Effector memory CD8-positive, alpha-beta T cell (primary cell): ENCODE data around the gene OR51E1.

Experiments
- ATAC-seq: fragments of 150-1000 bp; cut with Tn5 transposase; replicated peaks from 2 replicates; pipeline ENCODE4 v1.10.0; 2021; ENCODE audit warnings: mild to moderate bottlenecking, moderate library complexity
- DNase-seq, 3 experiments: peaks; one replicate each; pipeline ENCODE4 v3.0.0; 2021
- H3K27ac Mint-ChIP-seq, 2 donors: one replicate each; pipeline ENCODE4 v1.8.0; 2022; ENCODE audit warnings: mild to moderate bottlenecking in 2 of 2, mixed read lengths in 2 of 2, moderate library complexity in 2 of 2
- H3K27me3 Mint-ChIP-seq, 2 donors: one replicate each; pipeline ENCODE4 v1.8.0; 2022; ENCODE audit warnings: mixed read lengths in 2 of 2
- H3K36me3 Mint-ChIP-seq: one replicate; pipeline ENCODE4 v1.8.0; 2022; ENCODE audit warnings: mild to moderate bottlenecking, moderate library complexity, mixed read lengths; ENCODE audit not compliant: insufficient read depth
- H3K4me1 Mint-ChIP-seq, 2 donors: one replicate each; pipeline ENCODE4 v1.8.0; 2022; ENCODE audit warnings: low read depth in 2 of 2, mixed read lengths in 2 of 2
- H3K4me3 Mint-ChIP-seq, 2 donors: one replicate each; pipeline ENCODE4 v1.8.0; 2022; ENCODE audit warnings: mild to moderate bottlenecking in 2 of 2, mixed read lengths in 2 of 2, moderate library complexity in 2 of 2
- H3K9me3 Mint-ChIP-seq, 2 donors: one replicate each; pipeline ENCODE4 v1.8.0; 2022; ENCODE audit warnings: mixed read lengths in 2 of 2
- total RNA-seq, 9 experiments: gene quantifications; one replicate each; lab custom pipeline; 2026; lab: John Stamatoyannopoulos, UW

The OR51E1 gene
- 0 to 0.21 (median 0) reads per million in 9 experiments for total RNA-seq

GRCh38 chr11:4643682-4644081, at the start of gene OR51E1:
OR51E1 (plus strand) TSS chr11:4643982; CDS start chr11:4652527, 8,545 bp downstream.
- no peak within 1 kb of the TSS for H3K27ac Mint-ChIP-seq
- H3K36me3 Mint-ChIP-seq, result no peaks in the 10 kb centered on the region
- peaks cover 35 to 45% of the 10 kb centered on the region in 2 donors for H3K27me3 Mint-ChIP-seq
- ATAC-seq, result no peak
- no peak for DNase-seq
- H3K4me1 Mint-ChIP-seq, result no peaks in the 10 kb centered on the region
- no peak within 1 kb of the TSS for H3K4me3 Mint-ChIP-seq
- no peaks in the 10 kb centered on the region for H3K9me3 Mint-ChIP-seq

GRCh38 chr11:4605057-4605456, 38.7 kb upstream of the OR51E1 start:
- no peak overlapping the region for H3K27ac Mint-ChIP-seq
- ATAC-seq, result no peak
- no peak for DNase-seq
- H3K4me1 Mint-ChIP-seq, result peaks cover 26 to 50% of the 10 kb centered on the region in 2 donors
- H3K27me3 Mint-ChIP-seq, result no peaks in the 10 kb centered on the region
- no peak overlapping the region for H3K4me3 Mint-ChIP-seq
- H3K36me3 Mint-ChIP-seq, result peaks cover 34% of the 10 kb centered on the region
- no peaks in the 10 kb centered on the region for H3K9me3 Mint-ChIP-seq

GRCh38 chr11:4606231-4607015, 37.4 kb upstream of the OR51E1 start:
- H3K4me1 Mint-ChIP-seq, result peaks cover 31 to 57% of the 10 kb centered on the region in 2 donors
- H3K27ac Mint-ChIP-seq, result peak overlapping the region; percentile 97
- H3K36me3 Mint-ChIP-seq, result peaks cover 30% of the 10 kb centered on the region
- H3K27me3 Mint-ChIP-seq, result no peaks in the 10 kb centered on the region
- no peaks in the 10 kb centered on the region for H3K9me3 Mint-ChIP-seq
- no peak for ATAC-seq
- peak overlapping the region; percentile 95 to 96 for H3K4me3 Mint-ChIP-seq
- DNase-seq, result no peak

GRCh38 chr11:4607096-4607495, 36.7 kb upstream of the OR51E1 start:
- Mint-ChIP-seq H3K4me1 (peaks cover 31 to 57% of the 10 kb centered on the region in 2 donors), H3K27ac (peak overlapping the region; percentile 97), H3K27me3 (no peaks in the 10 kb centered on the region), H3K9me3 (no peaks in the 10 kb centered on the region), H3K4me3 (peak overlapping the region; percentile 95 to 96), H3K36me3 (peaks cover 26% of the 10 kb centered on the region)
- ATAC-seq (no peak), DNase-seq (no peak)

GRCh38 chr11:4607781-4608666, 35.8 kb upstream of the OR51E1 start, which contains the start of gene TRIM68:
TRIM68 (minus strand) TSS chr11:4608231; CDS start chr11:4605504, 2,727 bp downstream.
- Mint-ChIP-seq H3K9me3 (no peaks in the 10 kb centered on the region), H3K4me1 (peaks cover 31 to 56% of the 10 kb centered on the region in 2 donors), H3K4me3 (peak within 1 kb of the TSS; percentile 95 to 96), H3K27ac (peak within 1 kb of the TSS; percentile 97), H3K27me3 (no peaks in the 10 kb centered on the region), H3K36me3 (peaks cover 25% of the 10 kb centered on the region)
- peak; percentile 99 for ATAC-seq
- peak; percentile 93 to 95 (median 93) for DNase-seq

- H3K4me3 Mint-ChIP-seq, result peak overlapping the region; percentile 95 to 96
- no peak for ATAC-seq
Measured at GRCh38 chr11:4610258-4610935, 33.4 kb upstream of the OR51E1 start.

GRCh38 chr11:4611986-4612385, 31.8 kb upstream of the OR51E1 start:
- H3K4me1 Mint-ChIP-seq, result peaks cover 26 to 32% of the 10 kb centered on the region in 2 donors
- no peaks in the 10 kb centered on the region for H3K9me3 Mint-ChIP-seq
- ATAC-seq, result no peak

More at GRCh38 chr11:4610258-4610935, 33.4 kb upstream of the OR51E1 start:
- H3K9me3 Mint-ChIP-seq, result no peaks in the 10 kb centered on the region
- DNase-seq, result peak in 2 of 3 experiments; percentile 8 to 22
- peaks cover 28 to 44% of the 10 kb centered on the region in 2 donors for H3K4me1 Mint-ChIP-seq
- peaks cover 0 to 4% of the 10 kb centered on the region in 2 donors for H3K27me3 Mint-ChIP-seq
- peak overlapping the region; percentile 97 for H3K27ac Mint-ChIP-seq
- H3K36me3 Mint-ChIP-seq, result peaks cover 17% of the 10 kb centered on the region

GRCh38 chr11:4615856-4616444, 27.8 kb upstream of the OR51E1 start:
- no peak for ATAC-seq
- H3K27me3 Mint-ChIP-seq, result peaks cover 20 to 32% of the 10 kb centered on the region in 2 donors

More at GRCh38 chr11:4611986-4612385, 31.8 kb upstream of the OR51E1 start:
- no peak overlapping the region for H3K27ac Mint-ChIP-seq
- H3K27me3 Mint-ChIP-seq, result peaks cover 6 to 18% of the 10 kb centered on the region in 2 donors
- no peak overlapping the region for H3K4me3 Mint-ChIP-seq
- DNase-seq, result no peak
- H3K36me3 Mint-ChIP-seq, result peaks cover 17% of the 10 kb centered on the region

GRCh38 chr11:4619514-4619913, 24.3 kb upstream of the OR51E1 start:
- no peaks in the 10 kb centered on the region for H3K9me3 Mint-ChIP-seq
- no peak overlapping the region for H3K27ac Mint-ChIP-seq
- ATAC-seq, result no peak
- DNase-seq, result no peak
- H3K4me3 Mint-ChIP-seq, result no peak overlapping the region
- no peaks in the 10 kb centered on the region for H3K36me3 Mint-ChIP-seq
- no peaks in the 10 kb centered on the region for H3K4me1 Mint-ChIP-seq
- peaks cover 20 to 32% of the 10 kb centered on the region in 2 donors for H3K27me3 Mint-ChIP-seq

More at GRCh38 chr11:4615856-4616444, 27.8 kb upstream of the OR51E1 start:
- DNase-seq, result no peak
- no peak overlapping the region for H3K27ac Mint-ChIP-seq
- H3K4me3 Mint-ChIP-seq, result no peak overlapping the region
- no peaks in the 10 kb centered on the region for H3K4me1 Mint-ChIP-seq
- H3K36me3 Mint-ChIP-seq, result no peaks in the 10 kb centered on the region
- no peaks in the 10 kb centered on the region for H3K9me3 Mint-ChIP-seq

- H3K4me1 Mint-ChIP-seq, result no peaks in the 10 kb centered on the region
- ATAC-seq, result no peak
- no peak overlapping the region for H3K4me3 Mint-ChIP-seq
- H3K9me3 Mint-ChIP-seq, result peaks cover 5 to 10% of the 10 kb centered on the region in 2 donors
- H3K27ac Mint-ChIP-seq, result no peak overlapping the region
- peak; percentile 32 to 42 (median 41) for DNase-seq
- peaks cover 49 to 51% of the 10 kb centered on the region in 2 donors for H3K27me3 Mint-ChIP-seq
- peaks cover 2% of the 10 kb centered on the region for H3K36me3 Mint-ChIP-seq
Measured at GRCh38 chr11:4626207-4627099, 17.3 kb upstream of the OR51E1 start.

- Mint-ChIP-seq H3K27ac (no peak overlapping the region), H3K36me3 (no peaks in the 10 kb centered on the region), H3K9me3 (no peaks in the 10 kb centered on the region), H3K4me1 (no peaks in the 10 kb centered on the region), H3K27me3 (peaks cover 13 to 18% of the 10 kb centered on the region in 2 donors), H3K4me3 (no peak overlapping the region)
- no peak for DNase-seq
- ATAC-seq, result no peak
Measured at GRCh38 chr11:4636136-4636535, 7.6 kb upstream of the OR51E1 start.
